ENCODE results near the gene VPS26C.

The VPS26C gene

DNA sequence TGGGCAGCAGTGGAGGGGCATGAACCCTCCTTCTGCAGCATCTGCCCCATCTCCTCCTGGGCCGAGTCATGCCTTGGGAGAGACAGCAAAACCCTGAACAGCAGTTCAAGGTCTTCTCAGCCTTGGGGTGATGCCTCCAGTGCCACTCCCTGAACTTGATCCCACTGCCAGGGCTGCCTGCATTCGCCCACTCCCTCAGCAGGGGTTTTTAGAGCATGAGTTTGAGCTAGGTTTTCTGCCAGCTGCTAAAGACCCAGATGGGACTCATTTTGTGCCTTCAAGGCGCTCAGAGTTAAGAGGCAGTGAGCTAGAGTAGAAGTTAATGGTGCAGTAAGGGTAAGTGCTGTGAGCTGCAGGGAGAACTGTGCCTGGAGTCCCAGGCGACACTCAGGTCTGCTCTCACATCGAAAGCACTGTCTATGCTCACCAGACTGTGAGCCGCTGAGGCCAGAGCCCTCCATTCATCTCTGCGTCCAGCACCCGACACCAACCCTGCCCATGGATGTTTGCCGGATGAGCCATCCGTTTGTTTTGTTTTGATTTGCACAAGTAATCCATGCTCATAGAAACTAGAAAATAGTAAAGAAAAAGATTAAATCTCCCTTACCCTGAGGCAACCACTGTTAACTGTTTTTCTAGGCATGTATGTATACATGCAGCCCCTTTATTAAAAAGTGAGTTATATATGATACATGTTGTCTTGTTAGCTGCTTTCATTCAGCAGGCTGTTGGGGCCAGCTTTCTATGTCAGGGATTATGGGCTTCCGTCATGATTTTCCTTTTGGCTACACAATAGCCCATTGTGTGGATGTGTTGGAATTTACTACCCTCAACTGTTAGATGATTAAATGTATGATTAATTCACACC, 67.8 kb downstream of the VPS26C start:
- DNase-seq = no peak

DNA sequence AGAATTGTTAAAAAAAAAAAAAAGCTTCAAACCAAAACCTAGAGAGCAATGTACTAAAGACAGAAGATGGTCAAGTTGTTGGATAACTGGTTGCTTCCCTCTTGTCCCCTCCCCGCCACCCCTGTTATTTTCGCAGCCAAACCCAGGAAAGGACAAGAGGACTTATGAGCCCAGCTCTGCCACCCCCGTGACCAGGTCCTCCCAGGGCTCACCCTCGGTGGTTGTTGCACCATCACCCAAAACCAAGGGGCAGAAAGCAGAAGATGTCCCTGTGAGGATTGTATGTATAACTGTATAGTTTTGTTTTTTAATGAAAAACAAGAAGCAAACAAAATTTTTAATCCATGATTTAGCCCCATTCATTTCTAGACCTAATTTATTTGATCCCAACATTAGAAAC, 69.4 kb downstream of the VPS26C start:
- no peak for DNase-seq

DNA sequence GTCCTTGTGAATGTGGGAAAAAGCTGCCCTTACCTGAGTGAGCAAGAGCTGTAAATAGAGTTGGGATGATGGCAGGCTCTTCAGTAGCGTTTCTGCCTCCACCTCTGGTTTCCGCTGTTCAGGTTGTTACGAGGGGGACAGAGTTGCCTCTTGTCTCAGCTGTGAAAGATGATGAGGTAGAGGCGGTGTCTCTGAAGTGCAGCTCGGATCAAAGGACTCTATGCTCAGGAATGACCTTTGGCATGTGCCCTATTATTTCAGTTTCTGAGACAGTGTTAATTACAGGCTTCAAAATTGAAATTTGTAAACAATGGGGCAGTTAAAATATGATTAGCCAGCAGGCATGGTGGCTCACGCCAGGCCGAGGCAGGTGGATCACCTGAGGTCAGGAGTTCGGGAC, 70.3 kb downstream of the VPS26C start:
- no peak for DNase-seq

DNA sequence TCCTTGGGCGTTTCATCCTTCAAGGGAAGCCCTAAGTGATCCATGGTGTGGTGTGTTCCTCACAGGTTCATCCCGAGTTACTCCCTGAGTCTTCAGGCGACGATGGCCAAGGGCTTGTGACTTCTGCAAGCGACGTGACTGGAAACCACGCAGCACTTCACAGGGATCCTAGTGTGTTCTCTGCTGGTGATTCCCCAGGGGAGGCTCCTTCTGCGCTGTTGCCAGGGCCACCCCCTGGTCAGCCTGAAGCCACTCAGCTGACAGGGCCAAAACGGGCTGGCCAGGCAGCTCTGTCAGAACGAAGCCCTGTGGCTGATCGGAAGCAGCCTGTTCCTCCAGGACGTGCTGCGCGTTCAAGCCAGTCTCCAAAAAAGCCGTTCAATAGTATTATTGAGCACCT, 71.5 kb downstream of the VPS26C start:
- DNase-seq = no peak

DNA sequence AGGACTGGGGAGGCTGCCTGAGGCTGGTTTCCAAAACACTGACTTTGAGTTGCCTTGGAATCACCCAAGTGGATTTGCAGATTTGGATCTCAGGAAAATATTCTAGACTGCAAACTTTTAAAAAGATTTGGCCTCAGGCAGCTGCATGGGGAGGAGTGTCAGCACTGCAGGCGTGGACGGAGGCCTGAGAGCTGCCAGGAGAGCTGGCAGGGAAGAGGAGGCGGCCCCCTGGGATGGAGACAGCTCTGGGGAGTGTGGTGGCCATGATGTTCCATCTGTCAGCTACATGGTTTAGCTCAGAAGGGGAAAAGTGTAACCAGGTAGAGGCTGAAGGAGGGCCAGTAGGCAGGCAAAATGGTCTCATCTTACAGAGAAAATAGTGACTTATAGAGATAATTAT, 72.1 kb downstream of the VPS26C start:
- no peak for DNase-seq

DNA sequence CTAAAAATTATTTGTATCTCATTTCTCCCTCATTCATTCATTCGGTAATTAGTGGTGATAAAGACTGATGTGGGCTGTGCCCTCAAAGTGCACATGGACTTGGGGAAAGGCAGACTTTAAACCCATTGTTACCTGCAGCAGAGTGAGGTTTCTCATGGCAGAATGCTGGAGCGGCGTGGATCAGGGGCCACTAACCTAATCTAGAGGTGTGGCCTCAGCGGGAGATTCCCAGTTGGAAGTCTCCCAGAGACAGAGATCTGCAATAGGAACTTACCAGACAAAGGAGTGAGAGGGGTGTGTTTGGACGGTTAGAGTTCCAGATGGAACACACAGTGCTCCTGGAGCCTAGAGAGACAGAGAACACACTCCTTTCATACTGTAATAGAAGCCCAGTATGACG, 73.5 kb downstream of the VPS26C start:
- no peak for DNase-seq

DNA sequence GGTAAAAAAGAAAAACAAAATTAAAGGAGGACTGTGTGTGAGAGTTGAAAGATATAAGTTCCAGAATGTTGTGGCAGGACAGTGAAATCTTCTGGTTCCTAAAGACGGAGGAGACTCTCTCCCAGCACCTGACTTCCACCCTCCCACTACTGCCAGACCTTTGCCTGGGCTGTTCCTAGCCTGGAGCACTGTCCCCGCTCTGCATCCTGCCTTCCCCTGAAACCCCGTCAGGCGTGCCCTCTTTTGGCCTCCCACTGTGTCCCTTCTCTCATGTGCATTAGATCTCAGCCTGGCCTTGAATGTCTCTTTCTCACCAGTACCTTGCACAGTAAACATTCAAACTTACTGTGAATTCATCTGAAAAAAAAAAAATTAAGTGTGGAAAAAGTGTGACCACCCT, 74.1 kb downstream of the VPS26C start:
- DNase-seq = no peak

DNA sequence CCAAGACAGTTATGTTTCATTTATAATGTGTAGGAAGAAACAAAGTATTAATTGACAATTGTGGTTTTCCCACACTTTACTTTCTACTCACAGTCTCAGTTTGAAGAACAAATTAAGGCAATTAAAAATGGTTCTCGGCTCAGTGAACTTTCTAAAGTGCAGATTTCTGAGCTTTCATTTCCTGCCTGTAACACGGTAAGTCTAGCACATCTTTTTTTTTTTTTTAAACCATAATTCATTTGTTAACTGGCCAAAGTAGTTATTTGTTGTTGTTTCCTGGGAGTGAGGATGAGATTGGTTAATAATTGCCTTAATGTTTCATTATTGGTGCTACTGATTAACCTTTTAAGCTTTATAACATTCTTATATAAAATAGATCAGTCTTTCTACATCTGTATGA, 75.1 kb downstream of the VPS26C start:
- no peak for DNase-seq

DNA sequence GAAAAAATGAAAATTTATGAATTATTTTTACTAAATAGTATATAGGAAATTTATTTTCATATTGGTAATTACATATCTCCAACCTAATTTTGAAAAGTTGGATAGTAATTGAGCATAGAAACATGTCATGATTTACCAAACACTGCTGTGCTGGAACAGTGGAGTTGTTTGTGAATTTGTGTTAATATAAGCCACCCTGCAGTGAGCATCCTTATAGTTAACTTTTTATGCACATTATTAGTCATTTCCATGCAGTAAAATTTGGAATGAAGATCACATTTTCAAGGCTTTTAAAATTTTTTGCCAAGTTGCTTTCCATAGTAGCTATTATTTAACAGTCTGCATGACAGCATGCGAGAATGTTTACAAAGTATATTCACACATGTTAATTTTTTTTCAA, 78.3 kb downstream of the VPS26C start:
- no peak for DNase-seq

DNA sequence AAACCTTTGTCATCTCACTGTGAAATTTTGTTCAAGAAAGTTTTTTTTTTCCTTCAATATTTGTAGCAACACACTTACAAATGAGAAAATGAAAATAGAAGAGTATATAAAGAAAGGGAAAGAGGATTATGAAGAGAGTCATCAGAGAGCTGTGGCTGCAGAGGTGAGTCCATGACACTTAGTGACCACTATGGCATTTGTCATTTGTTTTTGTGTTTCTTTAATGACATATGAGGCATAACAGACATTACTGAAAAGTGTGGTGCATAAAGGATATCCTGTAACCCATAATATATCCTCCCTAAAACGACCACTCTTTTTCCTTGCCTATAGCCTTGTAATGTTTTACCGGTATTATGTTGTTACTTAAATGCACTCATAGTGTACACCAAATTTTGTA, 80.2 kb downstream of the VPS26C start:
- DNase-seq = no peak

DNA sequence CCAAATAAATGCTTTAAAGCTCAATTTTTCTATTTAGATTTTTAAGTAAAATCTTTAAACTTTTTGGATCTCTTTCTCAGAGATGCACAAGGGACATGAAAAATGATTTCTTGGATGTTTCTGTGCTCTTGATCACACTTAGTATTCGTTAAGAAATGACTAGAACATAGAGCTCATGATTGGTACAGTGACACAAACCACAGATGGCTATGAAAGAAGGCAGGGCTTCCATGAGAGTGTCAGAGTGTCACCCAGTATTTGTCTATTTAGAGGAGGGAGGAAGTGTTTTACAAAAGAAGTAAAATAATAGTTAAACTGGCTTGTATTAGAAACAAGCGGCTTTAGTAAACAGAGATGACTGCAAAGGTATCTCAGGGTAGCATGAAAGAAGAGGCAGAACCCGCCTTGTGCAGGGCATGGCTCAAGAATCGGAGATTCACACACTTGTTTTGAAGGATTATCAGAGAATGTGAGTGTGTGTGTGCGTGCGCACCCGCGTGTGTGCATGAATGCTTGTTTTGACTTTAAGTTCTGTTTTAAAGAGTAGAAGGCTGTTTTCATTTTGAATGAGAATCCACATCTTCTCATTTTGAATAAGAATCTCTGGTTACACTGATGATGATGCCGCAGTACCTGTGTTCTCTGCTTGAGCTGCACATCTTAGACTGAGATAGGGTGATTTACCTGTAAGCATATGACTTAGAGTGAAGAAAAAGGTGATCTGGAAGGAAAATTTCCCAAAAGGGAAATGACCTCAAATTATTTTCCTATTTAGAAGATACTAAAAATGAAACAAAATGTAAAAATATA, 82.1 kb downstream of the VPS26C start:
- DNase-seq = no peak

DNA sequence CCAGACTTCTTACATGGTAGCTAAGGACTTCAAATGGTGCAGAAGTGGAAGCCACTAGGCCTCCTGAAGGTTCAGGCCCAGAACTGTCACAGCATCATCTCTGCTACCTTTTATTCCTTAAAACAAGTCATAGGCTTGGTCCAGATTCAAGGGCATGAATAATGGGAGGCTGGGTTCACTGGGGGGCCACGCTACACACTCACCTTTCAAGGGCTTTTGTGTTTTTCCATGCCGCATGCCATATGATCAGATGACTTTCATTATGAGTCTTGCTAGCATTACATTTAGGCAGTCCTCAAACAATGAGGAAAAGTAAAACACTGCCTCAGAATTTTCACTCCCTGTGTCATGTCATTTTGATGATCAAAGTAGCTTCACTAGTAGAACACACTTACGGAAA, 83.4 kb downstream of the VPS26C start:
- DNase-seq = no peak

DNA sequence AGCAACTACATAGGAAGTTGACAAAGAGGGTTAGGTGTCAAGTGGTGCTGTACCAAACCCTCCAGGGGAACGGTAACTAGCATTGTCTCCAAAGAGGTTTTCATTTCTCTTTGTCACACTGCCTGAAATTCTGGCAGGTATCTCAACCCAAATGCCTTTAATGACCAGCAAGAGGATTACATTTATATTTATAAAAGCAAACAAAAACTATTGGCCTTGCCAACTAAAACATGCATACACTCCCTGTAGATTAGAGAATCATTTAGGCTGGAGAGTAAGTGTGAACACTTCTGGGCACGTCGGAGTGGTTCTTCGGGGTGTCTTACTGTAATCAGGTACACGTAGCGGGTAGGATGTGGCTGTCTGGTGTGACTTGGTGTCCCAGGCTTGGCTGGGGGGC, 84.9 kb downstream of the VPS26C start:
- no peak for DNase-seq

DNA sequence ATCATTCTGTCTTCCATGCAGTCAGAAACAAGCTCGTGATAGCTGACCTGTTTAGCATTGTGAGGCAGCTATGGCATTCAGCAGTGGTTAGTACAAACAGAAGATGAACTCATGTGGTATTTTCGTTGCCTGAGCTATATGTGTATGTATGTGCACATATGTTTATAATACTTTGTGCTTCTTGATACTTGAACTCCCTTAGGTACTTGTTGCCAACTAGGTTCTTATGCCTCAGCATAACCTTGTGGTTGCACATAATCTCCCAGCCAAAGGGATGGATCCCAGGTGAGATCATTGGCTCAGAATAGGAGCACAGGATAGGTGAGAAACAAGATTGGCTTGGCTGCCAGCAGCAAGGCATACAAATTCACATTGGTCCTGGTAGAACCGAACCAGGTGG, 86.1 kb downstream of the VPS26C start:
- DNase-seq = no peak

DNA sequence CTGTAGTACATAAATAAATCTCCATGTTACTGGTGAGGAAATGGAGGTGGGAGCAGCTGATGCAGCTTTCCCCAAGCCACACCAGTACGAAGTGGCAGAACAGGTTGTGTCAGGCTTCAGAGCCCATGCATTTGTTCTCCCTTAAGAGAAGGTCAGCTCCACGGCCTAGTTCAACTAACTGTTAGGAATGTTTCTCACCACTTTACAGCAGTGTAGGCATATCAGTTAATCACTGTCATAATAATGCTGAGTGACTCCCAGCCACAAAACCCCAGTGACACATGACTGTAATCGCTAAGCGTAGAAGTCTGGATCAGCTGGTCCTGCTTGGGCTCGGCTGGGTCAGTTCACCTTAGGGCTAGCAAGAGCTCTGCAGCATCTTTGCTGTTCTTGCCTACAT, 90.4 kb downstream of the VPS26C start:
- DNase-seq = no peak
